Activated T-helper 2 cell treated with anti-CD3 and anti-CD28 coated beads, Interferon-gamma antibody, Interleukin-2, Interleukin-4, amounts not matched to agents 10 μg/mL and 5 μg/mL and 100 μg/mL, durations not matched to agents 14 hours and 24 hours and 36 hours (primary cell): Measurements from ENCODE around the gene HBQ1. TPM values are rescaled to one million over a fixed set of nuclear protein-coding genes. Genes with fewer than 3 reads are reported as not detected.
"Not testable (repeated sequence)": the region's sequence is repeated elsewhere in the genome, so short reads cannot be mapped to it uniquely, and the experiment has no call there.

Experiments
- DNase-seq: peaks from one replicate; pipeline ENCODE4 v3.0.0; 2021; ENCODE audit warnings: low spot score
- H3K27ac Mint-ChIP-seq: one replicate; pipeline ENCODE4 v1.8.0; 2021; ENCODE audit warnings: mixed read lengths
- H3K27me3 Mint-ChIP-seq: one replicate; pipeline ENCODE4 v1.8.0; 2021; ENCODE audit warnings: low read depth, mixed read lengths
- H3K36me3 Mint-ChIP-seq: one replicate; pipeline ENCODE4 v1.8.0; 2021; ENCODE audit warnings: low read depth, mixed read lengths
- H3K4me1 Mint-ChIP-seq: one replicate; pipeline ENCODE4 v1.8.0; 2021; ENCODE audit warnings: low read depth, mixed read lengths
- H3K4me3 Mint-ChIP-seq: one replicate; pipeline ENCODE4 v1.8.0; 2021; ENCODE audit warnings: low read depth, mild to moderate bottlenecking, moderate library complexity, mixed read lengths
- H3K9me3 Mint-ChIP-seq: one replicate; pipeline ENCODE4 v1.8.0; 2021; ENCODE audit warnings: mixed read lengths
- intact Hi-C: fragments of 100-400 bp; cut with micrococcal nuclease; formaldehyde crosslinking; loops from one replicate; pipeline ENCODE4 v1.15.1; 2023
- total RNA-seq: library from RNA; stranded (reverse); gene quantifications from 2 replicates; pipeline ENCODE4 v1.2.3, GENCODE V29; 2022

The HBQ1 gene
- total RNA-seq, 1 donor from 2014 or later, result 0.62 TPM

DNA sequence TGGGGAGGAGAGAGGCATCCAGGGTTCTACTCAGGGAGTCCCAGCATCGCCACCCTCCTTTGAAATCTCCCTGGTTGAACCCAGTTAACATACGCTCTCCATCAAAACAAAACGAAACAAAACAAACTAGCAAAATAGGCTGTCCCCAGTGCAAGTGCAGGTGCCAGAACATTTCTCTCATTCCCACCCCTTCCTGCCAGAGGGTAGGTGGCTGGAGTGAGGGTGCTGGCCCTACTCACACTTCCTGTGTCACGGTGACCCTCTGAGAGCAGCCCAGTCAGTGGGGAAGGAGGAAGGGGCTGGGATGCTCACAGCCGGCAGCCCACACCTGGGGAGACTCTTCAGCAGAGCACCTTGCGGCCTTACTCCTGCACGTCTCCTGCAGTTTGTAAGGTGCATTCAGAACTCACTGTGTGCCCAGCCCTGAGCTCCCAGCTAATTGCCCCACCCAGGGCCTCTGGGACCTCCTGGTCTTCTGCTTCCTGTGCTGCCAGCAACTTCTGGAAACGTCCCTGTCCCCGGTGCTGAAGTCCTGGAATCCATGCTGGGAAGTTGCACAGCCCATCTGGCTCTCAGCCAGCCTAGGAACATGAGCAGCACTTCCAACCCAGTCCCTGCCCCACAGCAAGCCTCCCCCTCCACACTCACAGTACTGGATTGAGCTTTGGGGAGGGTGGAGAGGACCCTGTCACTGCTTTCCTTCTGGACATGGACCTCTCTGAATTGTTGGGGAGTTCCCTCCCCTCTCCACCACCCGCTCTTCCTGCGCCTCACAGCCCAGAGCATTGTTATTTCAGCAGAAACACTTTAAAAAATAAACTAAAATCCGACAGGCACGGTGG, 6.1 kb upstream of the HBQ1 start:
- intact Hi-C loops, H3K4me1 Mint-ChIP-seq, DNase-seq, H3K9me3 Mint-ChIP-seq, H3K4me3 Mint-ChIP-seq, H3K36me3 Mint-ChIP-seq, H3K27ac Mint-ChIP-seq: not testable (repeated sequence)
- H3K27me3 Mint-ChIP-seq, result peaks cover 62% of the 10 kb centered on the region

DNA sequence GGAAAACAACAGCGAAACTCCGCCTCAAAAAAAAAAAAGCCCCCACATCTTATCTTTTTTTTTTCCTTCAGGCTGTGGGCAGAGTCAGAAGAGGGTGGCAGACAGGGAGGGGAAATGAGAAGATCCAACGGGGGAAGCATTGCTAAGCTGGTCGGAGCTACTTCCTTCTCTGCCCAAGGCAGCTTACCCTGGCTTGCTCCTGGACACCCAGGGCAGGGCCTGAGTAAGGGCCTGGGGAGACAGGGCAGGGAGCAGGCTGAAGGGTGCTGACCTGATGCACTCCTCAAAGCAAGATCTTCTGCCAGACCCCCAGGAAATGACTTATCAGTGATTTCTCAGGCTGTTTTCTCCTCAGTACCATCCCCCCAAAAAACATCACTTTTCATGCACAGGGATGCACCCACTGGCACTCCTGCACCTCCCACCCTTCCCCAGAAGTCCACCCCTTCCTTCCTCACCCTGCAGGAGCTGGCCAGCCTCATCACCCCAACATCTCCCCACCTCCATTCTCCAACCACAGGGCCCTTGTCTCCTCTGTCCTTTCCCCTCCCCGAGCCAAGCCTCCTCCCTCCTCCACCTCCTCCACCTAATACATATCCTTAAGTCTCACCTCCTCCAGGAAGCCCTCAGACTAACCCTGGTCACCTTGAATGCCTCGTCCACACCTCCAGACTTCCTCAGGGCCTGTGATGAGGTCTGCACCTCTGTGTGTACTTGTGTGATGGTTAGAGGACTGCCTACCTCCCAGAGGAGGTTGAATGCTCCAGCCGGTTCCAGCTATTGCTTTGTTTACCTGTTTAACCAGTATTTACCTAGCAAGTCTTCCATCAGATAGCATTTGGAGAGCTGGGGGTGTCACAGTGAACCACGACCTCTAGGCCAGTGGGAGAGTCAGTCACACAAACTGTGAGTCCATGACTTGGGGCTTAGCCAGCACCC, 5.0 kb upstream of the HBQ1 start:
- Mint-ChIP-seq H3K27ac (no peak overlapping the region), H3K4me1 (peaks cover 7% of the 10 kb centered on the region), H3K36me3 (no peaks in the 10 kb centered on the region), H3K9me3 (no peaks in the 10 kb centered on the region), H3K27me3 (peaks cover 61% of the 10 kb centered on the region), H3K4me3 (no peak overlapping the region)
- intact Hi-C loops, result no loop called here
- no peak for DNase-seq

DNA sequence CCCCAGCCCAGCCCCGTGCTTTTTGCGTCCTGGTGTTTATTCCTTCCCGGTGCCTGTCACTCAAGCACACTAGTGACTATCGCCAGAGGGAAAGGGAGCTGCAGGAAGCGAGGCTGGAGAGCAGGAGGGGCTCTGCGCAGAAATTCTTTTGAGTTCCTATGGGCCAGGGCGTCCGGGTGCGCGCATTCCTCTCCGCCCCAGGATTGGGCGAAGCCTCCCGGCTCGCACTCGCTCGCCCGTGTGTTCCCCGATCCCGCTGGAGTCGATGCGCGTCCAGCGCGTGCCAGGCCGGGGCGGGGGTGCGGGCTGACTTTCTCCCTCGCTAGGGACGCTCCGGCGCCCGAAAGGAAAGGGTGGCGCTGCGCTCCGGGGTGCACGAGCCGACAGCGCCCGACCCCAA, 4.3 kb upstream of the HBQ1 start:
- H3K36me3 Mint-ChIP-seq, H3K9me3 Mint-ChIP-seq, H3K27ac Mint-ChIP-seq, H3K4me1 Mint-ChIP-seq, DNase-seq, intact Hi-C loops: not testable (repeated sequence)
- Mint-ChIP-seq H3K27me3 (peaks cover 56% of the 10 kb centered on the region), H3K4me3 (peak overlapping the region; percentile 17)

- H3K4me1 Mint-ChIP-seq, H3K27ac Mint-ChIP-seq, DNase-seq, H3K36me3 Mint-ChIP-seq, H3K9me3 Mint-ChIP-seq, intact Hi-C loops: not testable (repeated sequence)
- Mint-ChIP-seq H3K4me3 (peak within 1 kb of the TSS; percentile 17), H3K27me3 (peaks cover 51% of the 10 kb centered on the region)
Observed at GRCh38 chr16:176477-177382, 3.5 kb upstream of the HBQ1 start, which contains the start of gene HBA1. Gene HBA1, plus strand, starts transcription at chr16:176680. Its CDS starts 37 bp downstream, at chr16:176717.

DNA sequence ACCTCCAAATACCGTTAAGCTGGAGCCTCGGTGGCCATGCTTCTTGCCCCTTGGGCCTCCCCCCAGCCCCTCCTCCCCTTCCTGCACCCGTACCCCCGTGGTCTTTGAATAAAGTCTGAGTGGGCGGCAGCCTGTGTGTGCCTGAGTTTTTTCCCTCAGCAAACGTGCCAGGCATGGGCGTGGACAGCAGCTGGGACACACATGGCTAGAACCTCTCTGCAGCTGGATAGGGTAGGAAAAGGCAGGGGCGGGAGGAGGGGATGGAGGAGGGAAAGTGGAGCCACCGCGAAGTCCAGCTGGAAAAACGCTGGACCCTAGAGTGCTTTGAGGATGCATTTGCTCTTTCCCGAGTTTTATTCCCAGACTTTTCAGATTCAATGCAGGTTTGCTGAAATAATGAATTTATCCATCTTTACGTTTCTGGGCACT, 2.9 kb upstream of the HBQ1 start:
- Mint-ChIP-seq H3K36me3 (no peaks in the 10 kb centered on the region), H3K4me1 (peaks cover 6% of the 10 kb centered on the region), H3K27ac (no peak overlapping the region), H3K4me3 (no peak overlapping the region), H3K9me3 (no peaks in the 10 kb centered on the region), H3K27me3 (peaks cover 48% of the 10 kb centered on the region)
- DNase-seq, result no peak
- intact Hi-C loops, result no loop called here

GRCh38 chr16:177981-178667, 2.1 kb upstream of the HBQ1 start:
- Mint-ChIP-seq H3K36me3 (no peaks in the 10 kb centered on the region), H3K4me1 (peaks cover 6% of the 10 kb centered on the region), H3K27ac (no peak overlapping the region), H3K9me3 (no peaks in the 10 kb centered on the region), H3K27me3 (peaks cover 48% of the 10 kb centered on the region), H3K4me3 (no peak overlapping the region)
- intact Hi-C loops, result no loop called here
- no peak for DNase-seq

GRCh38 chr16:178668-179015, 1.6 kb upstream of the HBQ1 start:
- no peaks in the 10 kb centered on the region for H3K9me3 Mint-ChIP-seq
- no peak overlapping the region for H3K27ac Mint-ChIP-seq
- no peaks in the 10 kb centered on the region for H3K36me3 Mint-ChIP-seq
- peaks cover 6% of the 10 kb centered on the region for H3K4me1 Mint-ChIP-seq
- H3K27me3 Mint-ChIP-seq, result peaks cover 43% of the 10 kb centered on the region
- intact Hi-C loops, result no loop called here
- DNase-seq, result no peak
- no peak overlapping the region for H3K4me3 Mint-ChIP-seq

- H3K27me3 Mint-ChIP-seq, result peaks cover 39% of the 10 kb centered on the region
- intact Hi-C loops, result no loop called here
- H3K36me3 Mint-ChIP-seq, result no peaks in the 10 kb centered on the region
- no peak for DNase-seq
- H3K4me3 Mint-ChIP-seq, result no peak overlapping the region
- no peaks in the 10 kb centered on the region for H3K9me3 Mint-ChIP-seq
- no peak overlapping the region for H3K27ac Mint-ChIP-seq
- peaks cover 4% of the 10 kb centered on the region for H3K4me1 Mint-ChIP-seq
Observed at GRCh38 chr16:179211-180092, 807 bp upstream of the HBQ1 start.

DNA sequence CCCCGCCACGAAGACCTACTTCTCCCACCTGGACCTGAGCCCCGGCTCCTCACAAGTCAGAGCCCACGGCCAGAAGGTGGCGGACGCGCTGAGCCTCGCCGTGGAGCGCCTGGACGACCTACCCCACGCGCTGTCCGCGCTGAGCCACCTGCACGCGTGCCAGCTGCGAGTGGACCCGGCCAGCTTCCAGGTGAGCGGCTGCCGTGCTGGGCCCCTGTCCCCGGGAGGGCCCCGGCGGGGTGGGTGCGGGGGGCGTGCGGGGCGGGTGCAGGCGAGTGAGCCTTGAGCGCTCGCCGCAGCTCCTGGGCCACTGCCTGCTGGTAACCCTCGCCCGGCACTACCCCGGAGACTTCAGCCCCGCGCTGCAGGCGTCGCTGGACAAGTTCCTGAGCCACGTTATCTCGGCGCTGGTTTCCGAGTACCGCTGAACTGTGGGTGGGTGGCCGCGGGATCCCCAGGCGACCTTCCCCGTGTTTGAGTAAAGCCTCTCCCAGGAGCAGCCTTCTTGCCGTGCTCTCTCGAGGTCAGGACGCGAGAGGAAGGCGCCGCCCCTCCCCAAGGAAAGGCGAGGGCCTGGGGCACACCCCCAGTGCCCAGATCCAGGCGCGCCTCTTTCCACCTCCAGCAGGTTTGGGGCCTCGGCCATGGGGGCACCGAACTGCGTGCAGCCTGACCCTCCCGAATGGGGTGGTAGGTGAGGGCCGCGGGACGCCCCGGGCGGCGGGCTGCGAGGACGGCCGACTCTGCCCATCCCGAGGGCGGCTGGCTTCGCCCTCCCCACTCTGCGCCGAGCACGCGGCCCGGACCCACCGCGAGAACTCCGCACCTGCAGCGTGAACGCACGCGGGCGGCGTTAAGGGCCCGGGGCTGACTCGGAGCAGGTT, 664 bp downstream of the HBQ1 start:
- intact Hi-C loops, result loop anchor here (1.0 kb wide), 1 partner anchor 63 kb away; no protein-coding TSS in a partner anchor
- Mint-ChIP-seq H3K27me3 (peaks cover 27% of the 10 kb centered on the region), H3K4me3 (peak overlapping the region; percentile 33)

DNA sequence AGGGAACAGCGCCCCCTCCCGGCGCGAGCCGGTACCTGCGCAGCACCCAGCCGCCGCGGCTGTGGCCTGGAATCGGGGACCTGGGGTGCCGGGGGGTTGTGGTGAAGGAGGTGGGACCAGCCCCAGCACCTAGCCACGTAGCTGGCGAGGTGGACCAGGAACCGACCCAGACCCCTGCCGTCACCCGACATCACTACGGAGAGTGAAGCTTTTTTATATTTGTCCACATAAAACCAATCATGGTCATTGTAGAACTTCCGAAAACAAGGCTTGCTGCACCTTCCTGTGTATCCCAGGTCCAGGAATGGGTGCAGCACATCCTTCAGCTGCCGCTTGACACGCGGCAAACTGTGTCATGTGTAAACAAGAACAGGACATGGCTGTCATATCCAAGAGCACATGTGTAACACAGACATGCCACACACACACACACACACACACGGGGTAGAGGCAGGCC, 1.3 kb downstream of the HBQ1 start:
- H3K4me3 Mint-ChIP-seq, result no peak overlapping the region
- peaks cover 5% of the 10 kb centered on the region for H3K36me3 Mint-ChIP-seq
- no peaks in the 10 kb centered on the region for H3K4me1 Mint-ChIP-seq
- no peak overlapping the region for H3K27ac Mint-ChIP-seq
- peak; percentile 81 for DNase-seq
- peaks cover 27% of the 10 kb centered on the region for H3K27me3 Mint-ChIP-seq
- intact Hi-C loops, result loop anchor here (1.0 kb wide), 1 partner anchor 63 kb away; no protein-coding TSS in a partner anchor
- no peaks in the 10 kb centered on the region for H3K9me3 Mint-ChIP-seq

More for the DNA sequence above, 664 bp downstream of the HBQ1 start:
- Mint-ChIP-seq H3K9me3 (no peaks in the 10 kb centered on the region), H3K27ac (no peak overlapping the region), H3K4me1 (no peaks in the 10 kb centered on the region), H3K36me3 (peaks cover 5% of the 10 kb centered on the region)
- peak; percentile 13 for DNase-seq
